Esophagus squamous epithelium (tissue), 5 donors: ENCODE results near the gene DCTN3. TPM values are rescaled to one million over a fixed set of nuclear protein-coding genes. Genes with fewer than 3 reads are reported as not detected.

Experiments
- DNase-seq: peaks from one replicate; lab custom pipeline; 2025; lab: John Stamatoyannopoulos, UW
- H3K27ac ChIP-seq, 4 donors: fragments of 200-600 bp; sonication (generic); one replicate each; pipeline ENCODE4 v1.5.1; 2016 to 2019; ENCODE audit warnings: mild to moderate bottlenecking in 1 of 4
- H3K27me3 ChIP-seq, 4 donors: fragments of 200-600 bp; sonication (generic); 1 replicate in 3 of 4; 2 replicates in 1 of 4; pipeline versions ENCODE4 v1.5.1 to v1.6.0; 2017 to 2021; ENCODE audit warnings: antibody characterized with exemption in 1 of 4
- H3K36me3 ChIP-seq, 3 donors: fragments of 200-600 bp; sonication (generic); one replicate each; pipeline ENCODE4 v1.5.1; 2016 to 2019
- H3K4me1 ChIP-seq, 3 donors: fragments of 200-600 bp; sonication (generic); one replicate each; pipeline ENCODE4 v1.5.1; 2017 to 2019
- H3K4me3 ChIP-seq, 4 donors: fragments of 200-600 bp; sonication (generic); 1 replicate in 3 of 4; 2 replicates in 1 of 4; pipeline ENCODE4 v1.5.1; 2016 to 2019; ENCODE audit warnings: mild to moderate bottlenecking in 2 of 4, moderate library complexity in 1 of 4
- H3K9me3 ChIP-seq, 3 donors: fragments of 200-600 bp; sonication (generic); one replicate each; pipeline ENCODE4 v1.5.1; 2016 to 2019
- POLR2A ChIP-seq, 4 donors: fragments of 450-650 bp; IDR thresholded peaks; one replicate each; pipeline ENCODE4 v1.6.1; 2017; ENCODE audit warnings: antibody characterized with exemption in 4 of 4, mild to moderate bottlenecking in 4 of 4, moderate library complexity in 3 of 4
- WGBS, 2 donors: methylation state at CpG; one replicate each; pipeline ENCODE4 v1.1.5; 2018; 5-methylcytosine and 5-hydroxymethylcytosine counted together
- intact Hi-C: fragments of 100-400 bp; cut with DNase I; formaldehyde crosslinking; loops from one replicate; pipeline ENCODE4 v1.15.0; 2022
- total RNA-seq, 4 donors: library from RNA; depleted of rRNA; stranded (reverse); fragments of >200 nt; gene quantifications; one replicate each; pipeline ENCODE4 v1.1.0, GENCODE V29; 2016
- TF ChIP-seq, protein P1 (sequence below), 6 experiments: fragments of 450-650 bp in 4 of 6; fragments of 200-600 bp in 2 of 6; sonication (generic) in 2 of 6; IDR thresholded peaks; one replicate each; pipeline ENCODE4 v1.5.1; 2016 to 2019; ENCODE audit warnings: antibody characterized with exemption in 6 of 6, mild to moderate bottlenecking in 4 of 6, moderate library complexity in 4 of 6
- donor health status: DM: yes; HTN: yes; CAD: no.

The DCTN3 gene
- total RNA-seq, 4 donors from 2014 or later = 67.1 to 136 (median 103) TPM

GRCh38 chr9:34663303-34663605, 43.0 kb upstream of the DCTN3 start:
- Histone ChIP-seq H3K27me3 (no peaks in the 10 kb centered on the region), H3K27ac (peak overlapping the region in 3 of 4 donors; percentile 8 to 99 (median 19)), H3K4me1 (peaks cover 9 to 71% (median 20%) of the 10 kb centered on the region in 3 donors), H3K36me3 (peaks cover 0 to 21% (median 0%) of the 10 kb centered on the region in 3 donors), H3K4me3 (no peak overlapping the region), H3K9me3 (no peaks in the 10 kb centered on the region)
- TF ChIP-seq POLR2A (IDR thresholded peaks at IDR 0.05) = no peak
- TF ChIP-seq, protein P1, sequence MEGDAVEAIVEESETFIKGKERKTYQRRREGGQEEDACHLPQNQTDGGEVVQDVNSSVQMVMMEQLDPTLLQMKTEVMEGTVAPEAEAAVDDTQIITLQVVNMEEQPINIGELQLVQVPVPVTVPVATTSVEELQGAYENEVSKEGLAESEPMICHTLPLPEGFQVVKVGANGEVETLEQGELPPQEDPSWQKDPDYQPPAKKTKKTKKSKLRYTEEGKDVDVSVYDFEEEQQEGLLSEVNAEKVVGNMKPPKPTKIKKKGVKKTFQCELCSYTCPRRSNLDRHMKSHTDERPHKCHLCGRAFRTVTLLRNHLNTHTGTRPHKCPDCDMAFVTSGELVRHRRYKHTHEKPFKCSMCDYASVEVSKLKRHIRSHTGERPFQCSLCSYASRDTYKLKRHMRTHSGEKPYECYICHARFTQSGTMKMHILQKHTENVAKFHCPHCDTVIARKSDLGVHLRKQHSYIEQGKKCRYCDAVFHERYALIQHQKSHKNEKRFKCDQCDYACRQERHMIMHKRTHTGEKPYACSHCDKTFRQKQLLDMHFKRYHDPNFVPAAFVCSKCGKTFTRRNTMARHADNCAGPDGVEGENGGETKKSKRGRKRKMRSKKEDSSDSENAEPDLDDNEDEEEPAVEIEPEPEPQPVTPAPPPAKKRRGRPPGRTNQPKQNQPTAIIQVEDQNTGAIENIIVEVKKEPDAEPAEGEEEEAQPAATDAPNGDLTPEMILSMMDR (IDR thresholded peaks at IDR 0.05) = no peak
- DNase-seq = no peak
- intact Hi-C loops = no loop called here

DNA sequence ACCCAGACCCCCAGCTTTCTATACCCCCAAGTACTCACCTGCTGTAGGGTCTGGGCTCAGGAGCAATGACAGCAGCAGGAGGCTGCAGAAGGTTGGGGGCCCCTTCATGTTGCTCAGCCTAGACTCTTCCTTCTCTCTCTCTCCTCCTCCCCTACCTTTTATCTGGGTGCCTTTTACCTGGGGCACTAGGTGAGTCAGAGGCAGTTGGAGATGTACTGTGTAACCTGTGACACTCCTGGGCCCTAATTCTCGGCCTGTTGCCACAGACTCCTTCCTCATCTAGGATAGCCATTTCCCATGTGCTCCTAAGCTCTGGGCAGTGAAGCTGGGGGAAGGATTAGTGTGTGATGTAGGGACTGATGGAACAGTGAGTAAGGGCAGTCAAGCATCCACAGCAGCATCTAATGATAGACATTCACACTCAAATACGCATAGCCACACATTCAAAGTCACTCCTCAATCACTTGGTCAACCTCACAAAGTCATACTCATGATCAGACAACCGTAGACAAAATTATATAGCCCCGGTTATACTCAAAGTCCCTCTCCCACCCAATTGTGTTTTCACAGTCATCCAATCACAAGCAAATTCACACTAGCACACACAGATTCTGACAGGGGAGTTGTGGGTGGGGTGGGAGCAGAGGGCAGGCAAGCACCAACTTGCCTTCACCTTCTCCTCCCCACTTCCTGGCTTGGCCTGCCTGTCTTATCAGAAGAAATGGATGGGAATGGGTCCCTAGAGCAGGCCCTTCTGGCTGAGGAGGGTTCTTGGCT, 42.4 kb upstream of the DCTN3 start, which contains the start of gene CCL27:
Gene CCL27 (minus strand): TSS at position 132 of the 777 bp plus-strand sequence. CDS start 24 bp downstream, at position 108.
- DNase-seq = no peak
- intact Hi-C loops = no loop called here
- H3K4me3 ChIP-seq = no peak within 1 kb of the TSS
- peaks cover 9 to 69% (median 20%) of the 10 kb centered on the region in 3 donors for H3K4me1 ChIP-seq
- TF ChIP-seq, protein P1 (IDR thresholded peaks at IDR 0.05) = no peak
- no peak for TF ChIP-seq POLR2A (IDR thresholded peaks at IDR 0.05)
- peak within 1 kb of the TSS in 3 of 4 donors; percentile 8 to 99 (median 19) for H3K27ac ChIP-seq
- H3K9me3 ChIP-seq = no peaks in the 10 kb centered on the region
- WGBS, 2 donors = 62% methylated on average over 4 of the region's 4 CpGs
- peaks cover 0 to 21% (median 0%) of the 10 kb centered on the region in 3 donors for H3K36me3 ChIP-seq
- no peaks in the 10 kb centered on the region for H3K27me3 ChIP-seq

- Histone ChIP-seq H3K4me3 (no peak overlapping the region), H3K36me3 (peaks cover 0 to 27% (median 0%) of the 10 kb centered on the region in 3 donors), H3K27ac (peak overlapping the region in 1 of 4 donors; percentile 4), H3K27me3 (no peaks in the 10 kb centered on the region), H3K9me3 (no peaks in the 10 kb centered on the region), H3K4me1 (peaks cover 7 to 55% (median 23%) of the 10 kb centered on the region in 3 donors)
- intact Hi-C loops = no loop called here
- no peak for DNase-seq
- TF ChIP-seq, protein P1 (IDR thresholded peaks at IDR 0.05) = no peak
- TF ChIP-seq POLR2A (IDR thresholded peaks at IDR 0.05) = no peak
- 30 to 83% methylated on average over 1 to 2 of the region's 8 CpGs for WGBS, 2 donors
These were observed 39.4 kb upstream of the DCTN3 start for GRCh38 chr9:34659592-34660253.

DNA sequence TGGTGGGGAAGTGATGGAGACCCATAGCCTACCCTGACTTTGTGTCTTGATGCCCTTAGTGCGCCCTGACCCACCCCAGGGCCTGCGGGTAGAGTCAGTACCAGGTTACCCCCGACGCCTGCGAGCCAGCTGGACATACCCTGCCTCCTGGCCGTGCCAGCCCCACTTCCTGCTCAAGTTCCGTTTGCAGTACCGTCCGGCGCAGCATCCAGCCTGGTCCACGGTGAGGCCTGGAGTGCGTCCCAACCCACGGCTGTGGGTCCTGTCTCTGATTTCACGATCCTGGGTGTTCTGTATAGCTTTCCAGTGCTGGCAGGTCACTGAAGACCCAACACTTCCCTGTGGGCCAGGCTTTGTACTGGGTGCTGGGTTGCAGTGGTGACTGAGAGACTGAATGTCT, 38.2 kb upstream of the DCTN3 start:
- intact Hi-C loops = no loop called here
- Histone ChIP-seq H3K36me3 (peaks cover 0 to 27% (median 0%) of the 10 kb centered on the region in 3 donors), H3K9me3 (no peaks in the 10 kb centered on the region), H3K27me3 (no peaks in the 10 kb centered on the region), H3K4me1 (peaks cover 9 to 55% (median 29%) of the 10 kb centered on the region in 3 donors), H3K27ac (no peak overlapping the region), H3K4me3 (no peak overlapping the region)
- no peak for DNase-seq
- TF ChIP-seq POLR2A (IDR thresholded peaks at IDR 0.05) = no peak
- TF ChIP-seq, protein P1 (IDR thresholded peaks at IDR 0.05) = no peak
- WGBS, 2 donors = 83 to 93% methylated on average over 11 to 13 of the region's 14 CpGs

DNA sequence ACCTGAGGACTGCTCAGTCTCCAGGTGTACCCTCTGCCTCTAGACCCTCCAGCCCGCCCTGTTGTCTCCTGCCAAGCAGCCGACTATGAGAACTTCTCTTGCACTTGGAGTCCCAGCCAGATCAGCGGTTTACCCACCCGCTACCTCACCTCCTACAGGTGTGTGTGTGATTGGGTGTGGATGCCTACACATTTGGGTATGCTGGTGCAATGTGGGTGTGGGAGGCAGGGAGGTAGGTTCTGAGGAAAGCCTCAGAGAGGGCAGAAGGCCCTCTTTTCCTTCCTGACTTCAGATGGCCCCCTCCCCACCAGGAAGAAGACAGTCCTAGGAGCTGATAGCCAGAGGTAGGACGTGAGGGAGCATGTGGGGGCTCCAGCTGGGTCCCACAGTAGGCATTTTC, 36.7 kb upstream of the DCTN3 start:
- Histone ChIP-seq H3K4me3 (no peak overlapping the region), H3K4me1 (peaks cover 21 to 55% (median 34%) of the 10 kb centered on the region in 3 donors), H3K36me3 (peaks cover 0 to 27% (median 0%) of the 10 kb centered on the region in 3 donors), H3K27me3 (no peaks in the 10 kb centered on the region), H3K9me3 (no peaks in the 10 kb centered on the region), H3K27ac (no peak overlapping the region)
- WGBS, 2 donors = 80% methylated on average over 1 of the region's 5 CpGs; no CpG with 5 or more reads in 1 of the 2 donors
- no peak for DNase-seq
- no peak for TF ChIP-seq POLR2A (IDR thresholded peaks at IDR 0.05)
- TF ChIP-seq, protein P1 (IDR thresholded peaks at IDR 0.05) = no peak
- intact Hi-C loops = no loop called here
